Fibroblast of lung (primary cell): Measurements from ENCODE around the gene IMPG1. TPM values are rescaled to one million over a fixed set of nuclear protein-coding genes. Genes with fewer than 3 reads are reported as not detected.
A peak's percentile ranks its signal among the peaks of the same experiment; 100 is the strongest.

Experiments used
- DNase-seq, 2 donors: peaks; one replicate each; pipeline versions ENCODE4 v3.0.0 to v3.0.0-alpha.2; 2010; ENCODE audit warnings: low read depth in 2 of 2
- H2AFZ ChIP-seq: 2 replicates; pipeline ENCODE4 v1.5.1; 2012; ENCODE audit warnings: low read length, control low read depth, inconsistent platforms
- H3K27ac ChIP-seq: 2 replicates; pipeline ENCODE4 v1.5.1; 2011; ENCODE audit warnings: low read length, control low read depth; ENCODE audit not compliant: insufficient read depth
- H3K27me3 ChIP-seq: 2 replicates; pipeline ENCODE4 v1.5.1; 2011; ENCODE audit warnings: mild to moderate bottlenecking, low read length; ENCODE audit not compliant: control insufficient read depth, insufficient read depth
- H3K36me3 ChIP-seq: 2 replicates; pipeline ENCODE4 v1.5.1; 2011; ENCODE audit warnings: low read length; ENCODE audit not compliant: control insufficient read depth, insufficient read depth
- H3K4me1 ChIP-seq: 2 replicates; pipeline ENCODE4 v1.5.1; 2011; ENCODE audit warnings: low read length; ENCODE audit not compliant: control insufficient read depth, insufficient read depth; ENCODE audit errors: extremely low read depth
- H3K4me2 ChIP-seq: 2 replicates; pipeline ENCODE4 v1.5.1; 2011; ENCODE audit warnings: low read length, control low read depth; ENCODE audit not compliant: insufficient read depth; ENCODE audit errors: extremely low read depth
- H3K4me3 ChIP-seq, 4 experiments: fragments of 200-600 bp in 1 of 4; sonication (generic) in 1 of 4; replicated peaks in 1 of 4; 2 replicates each; pipeline ENCODE4 v1.5.1; 2011 to 2016; ENCODE audit warnings: low read length in 4 of 4, low read depth in 3 of 4, mild to moderate bottlenecking in 3 of 4, control low read depth in 2 of 4, inconsistent platforms in 1 of 4, mixed read lengths in 1 of 4; ENCODE audit not compliant: insufficient read depth in 1 of 4; ENCODE audit errors: control extremely low read depth in 1 of 4
- H3K79me2 ChIP-seq: 2 replicates; pipeline ENCODE4 v1.5.1; 2012; ENCODE audit warnings: mild to moderate bottlenecking, low read length, inconsistent platforms; ENCODE audit not compliant: control insufficient read depth, insufficient read depth
- H3K9ac ChIP-seq: 2 replicates; pipeline ENCODE4 v1.5.1; 2011; ENCODE audit warnings: mild to moderate bottlenecking, low read length, control low read depth; ENCODE audit not compliant: insufficient read depth
- H3K9me3 ChIP-seq: 2 replicates; pipeline ENCODE4 v1.5.1; 2012; ENCODE audit warnings: low read depth, low read length; ENCODE audit not compliant: control insufficient read depth, insufficient read depth
- H4K20me1 ChIP-seq: 2 replicates; pipeline ENCODE4 v1.5.1; 2011; ENCODE audit warnings: low read length; ENCODE audit not compliant: control insufficient read depth, insufficient read depth; ENCODE audit errors: extremely low read depth
- EZH2 ChIP-seq: IDR thresholded peaks from 2 replicates; pipeline ENCODE4 v1.5.1; 2012; ENCODE audit warnings: low read length, control low read depth, mild to moderate bottlenecking; ENCODE audit errors: missing control alignments
- polyA plus RNA-seq, 2 donors: library from polyadenylated mRNA; depleted of rRNA in 1 of 2; stranded (reverse) in 1 of 2; unstranded in 1 of 2; fragments of >200 nt; gene quantifications; 2 replicates each; pipeline ENCODE4 v1.2.1, GENCODE V29; 2011 to 2012; ENCODE audit warnings: missing spikeins in 1 of 2
- total RNA-seq: library from RNA; depleted of rRNA; stranded (reverse); fragments of >200 nt; gene quantifications from 2 replicates; pipeline ENCODE4 v1.2.1, GENCODE V29; 2014
- TF ChIP-seq, protein P1 (sequence below), 2 donors: IDR thresholded peaks in 1 of 2; conservative IDR thresholded peaks in 1 of 2; 1 replicate in 1 of 2; 2 replicates in 1 of 2; pipeline ENCODE4 v1.5.1; 2011 to 2012; ENCODE audit warnings: low read length in 2 of 2, control low read depth in 1 of 2, inconsistent platforms in 1 of 2, low read depth in 1 of 2, mild to moderate bottlenecking in 1 of 2

The IMPG1 gene
- total and polyA plus RNA-seq, 2 donors (not counting 1 experiment from before 2014, with no cell fraction given), result 0.17 TPM; not detected in 1

DNA sequence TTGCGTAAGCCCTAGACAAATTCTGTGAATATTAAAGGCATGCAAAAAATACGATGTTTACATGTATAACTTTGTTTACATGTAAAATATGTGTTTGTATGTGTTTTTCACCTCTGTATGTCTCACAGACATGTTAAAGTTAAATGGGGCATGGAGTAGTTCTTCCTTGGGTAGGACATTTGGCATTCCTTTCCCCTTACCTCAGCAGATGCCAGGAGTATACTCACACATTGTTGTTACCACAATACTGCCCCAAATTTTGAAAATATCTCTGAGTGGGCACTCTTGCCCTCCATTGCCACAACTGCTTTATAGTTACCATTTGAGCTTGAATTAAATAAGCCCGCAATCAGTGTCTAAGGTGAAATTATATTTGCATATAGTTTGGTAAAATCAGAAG is 175.9 kb downstream of the IMPG1 start:
- Histone ChIP-seq H3K9ac (no peak overlapping the region), H3K36me3 (no peaks in the 10 kb centered on the region), H2AFZ (no peak overlapping the region), H3K4me2 (no peak overlapping the region), H4K20me1 (no peaks in the 10 kb centered on the region), H3K4me3 (no peak overlapping the region), H3K27ac (no peak overlapping the region), H3K27me3 (no peaks in the 10 kb centered on the region), H3K4me1 (no peaks in the 10 kb centered on the region), H3K9me3 (no peaks in the 10 kb centered on the region), H3K79me2 (no peaks in the 10 kb centered on the region)
- no peak for TF ChIP-seq EZH2
- TF ChIP-seq, protein P1, sequence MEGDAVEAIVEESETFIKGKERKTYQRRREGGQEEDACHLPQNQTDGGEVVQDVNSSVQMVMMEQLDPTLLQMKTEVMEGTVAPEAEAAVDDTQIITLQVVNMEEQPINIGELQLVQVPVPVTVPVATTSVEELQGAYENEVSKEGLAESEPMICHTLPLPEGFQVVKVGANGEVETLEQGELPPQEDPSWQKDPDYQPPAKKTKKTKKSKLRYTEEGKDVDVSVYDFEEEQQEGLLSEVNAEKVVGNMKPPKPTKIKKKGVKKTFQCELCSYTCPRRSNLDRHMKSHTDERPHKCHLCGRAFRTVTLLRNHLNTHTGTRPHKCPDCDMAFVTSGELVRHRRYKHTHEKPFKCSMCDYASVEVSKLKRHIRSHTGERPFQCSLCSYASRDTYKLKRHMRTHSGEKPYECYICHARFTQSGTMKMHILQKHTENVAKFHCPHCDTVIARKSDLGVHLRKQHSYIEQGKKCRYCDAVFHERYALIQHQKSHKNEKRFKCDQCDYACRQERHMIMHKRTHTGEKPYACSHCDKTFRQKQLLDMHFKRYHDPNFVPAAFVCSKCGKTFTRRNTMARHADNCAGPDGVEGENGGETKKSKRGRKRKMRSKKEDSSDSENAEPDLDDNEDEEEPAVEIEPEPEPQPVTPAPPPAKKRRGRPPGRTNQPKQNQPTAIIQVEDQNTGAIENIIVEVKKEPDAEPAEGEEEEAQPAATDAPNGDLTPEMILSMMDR (conservative IDR thresholded peaks at IDR 0.05 in 1 of 2, IDR thresholded peaks at IDR 0.05 in 1 of 2; ENCODE audit: low read depth in 1 of 2, low read length in 2 of 2), result no peak
- peak in 1 of 2 donors; percentile 10 for DNase-seq

DNA sequence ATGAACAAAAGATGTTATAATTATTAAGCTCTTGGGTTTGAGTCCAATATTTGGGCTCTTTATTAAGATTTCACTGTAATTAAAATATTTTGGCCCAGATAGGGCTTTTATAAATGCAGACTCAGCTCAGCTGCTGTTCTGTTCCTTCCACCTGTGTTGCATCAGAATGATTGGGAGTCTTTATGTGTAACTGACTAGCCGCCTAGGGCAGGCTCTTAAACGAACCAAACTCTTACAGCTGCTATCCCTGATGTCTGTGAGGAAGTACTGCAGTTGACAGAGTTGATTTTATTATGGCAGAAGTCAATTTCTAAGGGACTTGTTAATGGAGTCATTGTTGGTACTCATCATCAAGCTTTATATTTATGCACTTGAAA is 178.7 kb downstream of the IMPG1 start:
- no peak for TF ChIP-seq EZH2
- TF ChIP-seq, protein P1 (conservative IDR thresholded peaks at IDR 0.05 in 1 of 2, IDR thresholded peaks at IDR 0.05 in 1 of 2; ENCODE audit: low read depth in 1 of 2, low read length in 2 of 2), result no peak
- Histone ChIP-seq H3K4me3 (no peak overlapping the region), H3K9ac (no peak overlapping the region), H3K9me3 (no peaks in the 10 kb centered on the region), H3K79me2 (no peaks in the 10 kb centered on the region), H3K36me3 (no peaks in the 10 kb centered on the region), H3K27ac (no peak overlapping the region), H2AFZ (no peak overlapping the region), H3K27me3 (no peaks in the 10 kb centered on the region), H3K4me2 (no peak overlapping the region), H3K4me1 (no peaks in the 10 kb centered on the region), H4K20me1 (no peaks in the 10 kb centered on the region)
- no peak for DNase-seq

DNA sequence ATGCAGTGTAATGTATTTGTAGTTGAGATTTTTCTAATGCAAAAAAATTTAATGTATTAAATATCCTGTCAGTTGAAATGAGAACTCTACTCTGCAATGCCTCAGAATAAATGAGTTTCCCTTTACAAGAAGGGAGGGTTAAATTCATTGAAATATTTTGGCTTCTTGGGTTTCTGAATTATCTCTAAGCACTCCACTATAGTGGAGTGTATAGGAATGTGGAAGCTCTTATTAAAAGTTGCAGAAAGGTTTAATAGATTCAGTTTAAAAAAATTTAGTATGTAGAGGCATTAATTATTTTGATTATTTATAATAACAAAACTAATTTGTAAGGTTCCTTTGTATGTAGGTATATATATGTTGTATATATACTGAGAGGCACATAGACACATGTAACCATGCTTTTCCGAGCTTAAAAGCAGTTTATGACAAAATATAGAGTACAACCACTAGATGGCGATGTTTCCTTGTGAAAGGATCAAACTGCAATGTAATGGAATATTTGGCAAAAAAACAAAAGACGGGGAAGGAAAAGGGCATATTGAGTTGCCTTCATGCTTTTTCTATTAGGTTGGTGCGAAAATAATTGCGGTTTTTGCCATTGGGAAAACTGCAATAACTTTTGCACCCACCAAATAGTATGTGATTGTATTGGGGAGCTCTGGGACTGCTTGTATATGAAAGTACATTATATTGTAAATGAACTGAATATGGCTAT is 179.2 kb downstream of the IMPG1 start:
- Histone ChIP-seq H3K27me3 (no peaks in the 10 kb centered on the region), H3K4me2 (no peak overlapping the region), H3K36me3 (no peaks in the 10 kb centered on the region), H3K9ac (no peak overlapping the region), H3K27ac (no peak overlapping the region), H4K20me1 (no peaks in the 10 kb centered on the region), H3K9me3 (no peaks in the 10 kb centered on the region), H3K79me2 (no peaks in the 10 kb centered on the region), H3K4me3 (no peak overlapping the region), H2AFZ (no peak overlapping the region), H3K4me1 (no peaks in the 10 kb centered on the region)
- no peak for TF ChIP-seq EZH2
- TF ChIP-seq, protein P1 (conservative IDR thresholded peaks at IDR 0.05 in 1 of 2, IDR thresholded peaks at IDR 0.05 in 1 of 2; ENCODE audit: low read depth in 1 of 2, low read length in 2 of 2), result peak; percentile 42 to 60
- peak; percentile 66 to 90 for DNase-seq
